Stimulated activated CD4-positive, alpha-beta T cell treated with anti-CD3 and anti-CD28 coated beads, Interleukin-1b, Interleukin-23, amount 100 ng/mL, for 24 hours (primary cell): ENCODE measurements around the gene RBFOX2.

Source experiments
- DNase-seq, 4 experiments: peaks; one replicate each; pipeline ENCODE4 v3.0.0-alpha.2; 2020; ENCODE audit warnings: low read depth in 4 of 4, low spot score in 1 of 4

Gene RBFOX2

GRCh38 chr22:35978201-35978600 lies 50.4 kb downstream of the RBFOX2 start:
- no peak for DNase-seq

GRCh38 chr22:35977136-35977535 lies 51.5 kb downstream of the RBFOX2 start:
- no peak for DNase-seq

GRCh38 chr22:35973388-35973787 lies 55.2 kb downstream of the RBFOX2 start:
- DNase-seq = no peak

- no peak for DNase-seq
These were observed 56.1 kb downstream of the RBFOX2 start for GRCh38 chr22:35972559-35972958.

GRCh38 chr22:35971456-35972119 lies 57.0 kb downstream of the RBFOX2 start:
- DNase-seq = no peak

GRCh38 chr22:35970616-35971455 lies 57.8 kb downstream of the RBFOX2 start:
- DNase-seq = no peak

- DNase-seq = no peak
These were observed 61.6 kb downstream of the RBFOX2 start for GRCh38 chr22:35967046-35967397.

- DNase-seq = no peak
These were observed 62.1 kb downstream of the RBFOX2 start for GRCh38 chr22:35966314-35967045.

GRCh38 chr22:35963237-35963810 lies 65.3 kb downstream of the RBFOX2 start:
- no peak for DNase-seq

GRCh38 chr22:35961480-35962295 lies 66.9 kb downstream of the RBFOX2 start:
- no peak for DNase-seq

GRCh38 chr22:35960854-35961253 lies 67.8 kb downstream of the RBFOX2 start:
- DNase-seq = no peak

- no peak for DNase-seq
These were observed 69.4 kb downstream of the RBFOX2 start for GRCh38 chr22:35959121-35959800.

GRCh38 chr22:35958334-35958733 lies 70.3 kb downstream of the RBFOX2 start:
- no peak for DNase-seq

GRCh38 chr22:35957589-35957988 lies 71.0 kb downstream of the RBFOX2 start:
- no peak for DNase-seq

GRCh38 chr22:35956850-35957249 lies 71.8 kb downstream of the RBFOX2 start:
- DNase-seq = no peak

GRCh38 chr22:35955546-35955945 lies 73.1 kb downstream of the RBFOX2 start:
- DNase-seq = no peak

- no peak for DNase-seq
These were observed 76.0 kb downstream of the RBFOX2 start for GRCh38 chr22:35952576-35952975.

GRCh38 chr22:35950262-35950661 lies 78.4 kb downstream of the RBFOX2 start:
- no peak for DNase-seq

GRCh38 chr22:35949243-35949642 lies 79.4 kb downstream of the RBFOX2 start:
- DNase-seq = no peak

- DNase-seq = no peak
These were observed 80.7 kb downstream of the RBFOX2 start for GRCh38 chr22:35947794-35948425.
